GM21723 (cell line): ENCODE data around the gene C2orf42.
"Not testable (repeated sequence)": the region's sequence is repeated elsewhere in the genome, so short reads cannot be mapped to it uniquely, and the experiment has no call there.

ENCODE experiments used
- ATAC-seq: cut with Tn5 transposase; IDR thresholded peaks from one replicate; pipeline ENCODE4 v1.9.1; 2021; ENCODE audit warnings: mild to moderate bottlenecking, moderate library complexity; ENCODE audit not compliant: unreplicated experiment

Gene C2orf42

DNA sequence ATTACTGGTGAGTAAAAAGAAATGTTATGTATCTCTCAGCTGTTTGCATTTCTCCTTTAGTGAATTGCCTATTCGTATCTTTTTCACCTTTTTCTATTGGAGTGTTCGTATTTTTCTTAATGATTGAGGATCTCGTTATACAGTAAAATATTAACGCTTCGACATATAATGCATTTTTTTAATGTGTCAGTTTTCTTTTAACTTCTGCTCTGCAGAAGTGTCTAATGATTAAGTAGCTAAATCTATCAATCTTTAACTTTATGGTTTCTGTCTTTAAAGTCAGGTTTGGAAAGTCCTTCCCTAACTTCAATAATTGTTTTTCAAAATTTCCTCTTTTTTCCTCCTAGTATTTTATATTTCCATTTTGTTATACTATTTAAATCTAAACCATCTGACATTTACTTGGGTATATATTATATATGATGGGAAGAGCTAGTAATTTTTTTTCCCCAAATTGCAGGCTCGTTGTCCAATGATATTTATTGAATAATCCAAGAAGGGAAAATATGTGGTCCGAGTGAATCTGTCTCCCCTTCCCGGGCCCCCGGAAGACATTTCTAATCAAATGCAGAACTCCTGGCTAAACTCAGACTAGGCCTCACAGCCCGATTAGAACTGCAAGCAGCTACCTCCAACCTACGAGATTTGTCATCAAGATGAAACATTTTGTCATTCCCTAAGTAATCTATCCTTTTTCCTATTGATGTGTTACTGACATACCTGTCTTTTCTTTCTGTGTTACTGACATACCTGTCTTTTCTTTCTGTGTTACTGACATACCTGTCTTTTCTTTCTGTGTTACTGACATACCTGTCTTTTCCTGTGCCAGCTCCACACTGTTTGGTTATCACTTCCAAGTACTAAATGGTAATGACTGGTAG lies 86.3 kb downstream of the C2orf42 start:
- ATAC-seq = no peak

DNA sequence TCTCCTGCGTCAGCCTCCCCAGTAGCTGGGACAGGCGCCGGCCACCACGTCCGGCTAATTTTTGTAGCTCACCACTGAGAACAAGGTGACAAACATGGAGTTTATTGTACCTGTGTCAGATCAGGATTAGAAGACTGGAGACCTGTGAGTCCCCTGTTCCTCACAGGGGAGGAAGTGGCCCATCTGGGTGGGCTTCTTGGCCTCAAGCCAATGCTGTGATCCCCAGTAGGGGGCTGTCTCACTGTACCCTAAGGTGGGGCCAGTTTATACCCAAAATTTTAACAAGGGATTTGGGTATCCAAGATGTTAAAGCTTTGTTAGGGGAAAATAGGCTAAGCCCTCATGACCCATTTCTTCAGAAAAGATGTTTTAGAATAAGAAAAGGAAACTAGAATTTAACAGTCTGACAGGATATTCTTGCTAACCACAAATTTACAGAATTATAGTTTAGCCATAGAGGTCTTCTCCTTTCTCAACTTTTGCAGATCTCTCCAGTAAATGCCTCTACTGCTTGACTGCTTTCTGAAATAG lies 87.2 kb downstream of the C2orf42 start:
- no peak for ATAC-seq

DNA sequence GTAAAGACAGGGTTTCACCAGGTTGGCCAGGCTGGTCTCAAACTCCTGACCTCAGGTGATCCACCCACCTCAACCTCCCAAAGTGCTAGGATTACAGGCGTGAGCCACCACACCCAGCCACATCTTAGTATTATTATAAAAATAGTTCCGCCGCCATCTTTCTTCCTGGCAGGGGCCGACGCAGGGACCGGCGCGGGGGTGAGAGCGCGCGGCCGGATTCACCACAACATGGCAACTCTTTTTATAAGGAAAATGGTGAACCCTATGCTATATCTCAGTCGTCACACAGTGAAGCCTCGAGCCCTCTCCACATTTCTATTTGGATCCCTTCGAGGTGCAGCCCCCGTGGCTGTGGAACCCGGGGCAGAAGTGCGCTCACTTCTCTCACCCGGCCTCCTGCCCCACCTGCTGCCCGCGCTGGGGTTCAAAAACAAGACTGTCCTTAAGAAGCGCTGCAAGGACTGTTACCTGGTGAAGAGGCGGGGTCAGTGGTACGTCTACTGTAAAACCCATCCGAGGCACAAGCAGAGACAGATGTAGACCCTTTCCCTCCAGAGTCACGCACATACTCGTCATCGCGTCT lies 88.4 kb downstream of the C2orf42 start:
- ATAC-seq = not testable (repeated sequence)

DNA sequence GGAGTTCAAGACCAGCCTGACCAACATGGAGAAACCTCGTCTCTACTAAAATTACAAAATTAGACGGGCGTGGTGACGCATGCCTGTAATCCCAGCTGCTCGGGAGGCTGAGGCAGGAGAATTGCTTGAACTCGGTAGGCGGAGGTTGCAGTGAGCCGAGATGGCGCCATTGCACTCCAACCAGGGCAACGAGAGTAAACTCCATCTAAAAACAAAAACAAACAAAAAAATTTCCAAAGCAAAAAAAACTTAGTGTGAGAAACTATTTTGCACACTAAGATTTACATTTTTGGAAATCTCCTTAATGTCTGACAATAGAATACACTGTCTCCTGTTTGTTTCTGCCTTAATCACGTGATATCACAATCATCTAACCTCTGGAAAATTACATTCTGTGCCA lies 89.1 kb downstream of the C2orf42 start:
- not testable (repeated sequence) for ATAC-seq

DNA sequence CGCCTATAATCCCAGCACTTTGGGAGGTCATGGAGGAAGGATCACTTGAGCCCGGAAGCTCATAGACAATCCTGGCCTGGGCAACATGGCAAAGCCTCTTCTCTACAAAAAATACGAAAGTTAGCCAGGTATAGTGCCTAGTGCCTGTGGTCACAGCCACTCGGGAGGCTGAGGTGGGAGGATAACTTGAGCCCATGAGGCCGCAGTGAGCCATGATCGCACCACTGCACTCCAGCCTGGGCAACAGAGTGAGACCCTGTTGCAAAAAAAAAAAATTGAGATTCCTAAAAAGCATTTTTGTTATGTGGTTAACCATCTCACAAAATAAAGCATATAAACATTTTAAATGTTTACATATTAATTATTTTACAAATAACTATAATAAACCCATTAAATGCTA lies 89.6 kb downstream of the C2orf42 start:
- ATAC-seq = no peak
